Midbrain (tissue), 1 donor: ENCODE measurements around the gene NXPE3.
A peak's percentile ranks its signal among the peaks of the same experiment; 100 is the strongest.

Source experiments
- DNase-seq: peaks from one replicate; lab custom pipeline; 2025; lab: John Stamatoyannopoulos, UW

NXPE3 gene

GRCh38 chr3:101803173-101803782, 24.3 kb downstream of the NXPE3 start:
- peak; percentile 71 for DNase-seq

- DNase-seq = no peak
Measured at GRCh38 chr3:101803939-101804338, 24.9 kb downstream of the NXPE3 start.

GRCh38 chr3:101806491-101806890, 27.5 kb downstream of the NXPE3 start:
- no peak for DNase-seq

GRCh38 chr3:101807888-101808287, 28.9 kb downstream of the NXPE3 start:
- DNase-seq = no peak

GRCh38 chr3:101809178-101810021, 30.4 kb downstream of the NXPE3 start:
- DNase-seq = peak; percentile 25

GRCh38 chr3:101810022-101810418, 31.0 kb downstream of the NXPE3 start:
- no peak for DNase-seq

- DNase-seq = no peak
Measured at GRCh38 chr3:101811875-101812274, 32.9 kb downstream of the NXPE3 start.

- no peak for DNase-seq
Measured at GRCh38 chr3:101812895-101813294, 33.9 kb downstream of the NXPE3 start.

- no peak for DNase-seq
Measured at GRCh38 chr3:101813817-101814440, 34.9 kb downstream of the NXPE3 start.

GRCh38 chr3:101814835-101815234, 35.8 kb downstream of the NXPE3 start:
- no peak for DNase-seq

- no peak for DNase-seq
Measured at GRCh38 chr3:101816215-101817149, 37.5 kb downstream of the NXPE3 start.

- no peak for DNase-seq
Measured at GRCh38 chr3:101817992-101818391, 39.0 kb downstream of the NXPE3 start.

- DNase-seq = no peak
Measured at GRCh38 chr3:101819649-101820206, 40.7 kb downstream of the NXPE3 start.

- no peak for DNase-seq
Measured at GRCh38 chr3:101821503-101821902, 42.5 kb downstream of the NXPE3 start.

GRCh38 chr3:101823525-101823924, 44.5 kb downstream of the NXPE3 start:
- no peak for DNase-seq

- no peak for DNase-seq
Measured at GRCh38 chr3:101824702-101825101, 45.7 kb downstream of the NXPE3 start.

GRCh38 chr3:101825904-101826445, 47.0 kb downstream of the NXPE3 start:
- DNase-seq = no peak

GRCh38 chr3:101827211-101828174, 48.5 kb downstream of the NXPE3 start:
- peak; percentile 58 for DNase-seq

GRCh38 chr3:101828276-101828675, 49.3 kb downstream of the NXPE3 start:
- DNase-seq = no peak
